ENCODE measurements around the gene PRPF19. TPM values are rescaled to one million over a fixed set of nuclear protein-coding genes. Genes with fewer than 3 reads are reported as not detected.

The PRPF19 gene
- total and polyA plus RNA-seq, 2 of the 4 experiments (the other 2 are of a cell fraction) = 29.8 to 50.4 TPM

- Histone ChIP-seq H3K36me3 (ENCODE audit: control insufficient read depth, insufficient read depth, low read length) (no peaks in the 10 kb centered on the region), H3K4ac (ENCODE audit: low read depth, low read length) (no peak overlapping the region), H3K56ac (ENCODE audit: extremely low read depth, insufficient read depth, low read length) (no peak overlapping the region), H2AK5ac (ENCODE audit: low read depth, low read length) (no peak overlapping the region), H3K9ac (ENCODE audit: low read depth, low read length) (no peak overlapping the region), H4K8ac (ENCODE audit: low read depth in 2 of 2, low read length in 2 of 2) (no peak overlapping the region), H2BK5ac (ENCODE audit: low read depth, low read length, poor library complexity, severe bottlenecking) (no peak overlapping the region), H3K4me3 (ENCODE audit: insufficient read depth, low read depth, low read length) (no peak overlapping the region), H4K5ac (ENCODE audit: low read depth, low read length) (no peak overlapping the region), H3K9me3 (ENCODE audit: control insufficient read depth, insufficient read depth, low read length) (no peaks in the 10 kb centered on the region), H4K20me1 (ENCODE audit: insufficient read depth, low read length) (no peaks in the 10 kb centered on the region), H3K79me1 (ENCODE audit: low read depth in 1 of 2, low read length in 2 of 2) (no peaks in the 10 kb centered on the region), H3K9me1 (ENCODE audit: insufficient read depth, low read length) (peaks cover 2% of the 10 kb centered on the region; the same call in 1 of the 2 replicates), H3K27ac (ENCODE audit: insufficient read depth, low read length) (no peak overlapping the region), H3K4me1 (ENCODE audit: control insufficient read depth, insufficient read depth, low read length) (peaks cover 5% of the 10 kb centered on the region), H2BK20ac (ENCODE audit: low read depth, low read length) (no peak overlapping the region), H3K27me3 (ENCODE audit: control insufficient read depth, insufficient read depth, low read length) (peaks cover 13% of the 10 kb centered on the region), H3K4me2 (ENCODE audit: low read depth, low read length) (no peak overlapping the region), H4K91ac (ENCODE audit: insufficient read depth, low read depth, low read length) (no peak overlapping the region), H3K23ac (ENCODE audit: low read depth, low read length) (no peak overlapping the region), H2BK120ac (ENCODE audit: low read depth, low read length) (no peak overlapping the region), H2AK9ac (replicated peaks; ENCODE audit: low read depth, low read length, poor library complexity) (no peak overlapping the region), H3K18ac (ENCODE audit: low read depth, low read length) (no peak overlapping the region), H3K14ac (replicated peaks; ENCODE audit: low read depth, low read length) (no peak overlapping the region), H2BK15ac (ENCODE audit: low read depth, low read length) (no peak overlapping the region), H2AFZ (replicated peaks; ENCODE audit: low read length, poor library complexity) (no peak overlapping the region)
- CTCF ChIA-PET = interaction anchor here (0.8 to 1.0 kb wide), 2 partner anchors 23 to 28 kb away, joined by 3 to 6 read pairs; no protein-coding TSS in a partner anchor
- TF ChIP-seq RAD21 (IDR thresholded peaks at IDR 0.05; ENCODE audit: low read length) (no peak), RFX5 (IDR thresholded peaks at IDR 0.05; ENCODE audit: low read depth, low read length) (no peak), CTCF (conservative IDR thresholded peaks at IDR 0.05; ENCODE audit: low read depth, low read length) (no peak), CHD1 (IDR thresholded peaks at IDR 0.05; ENCODE audit: low read depth, low read length) (no peak)
- DNase-seq = no peak
- dilution Hi-C loops (cut with HindIII; ENCODE audit: low sequenced_read_pairs, unreplicated experiment) (no loop called here), intact Hi-C loops (cut with micrococcal nuclease) (no loop called here), in situ Hi-C loops (cut with MboI; ENCODE audit: low sequenced_read_pairs) (no loop called here)
- ATAC-seq (ENCODE audit: low read depth) = no peak
- no TSS peak for BruUV-seq (replicated peaks)
- POLR2A ChIA-PET (ENCODE audit: unreplicated experiment) = no interaction called here
- WGBS, 2 experiments (ENCODE audit: extremely low coverage in 2 of 2, insufficient read length in 1 of 2) = no CpG with 5 or more reads among the region's 7 CpGs
These were observed 45.4 kb downstream of the PRPF19 start for GRCh38 chr11:60860943-60861342.
